Mucosa of descending colon (tissue), 3 donors: ENCODE data around the gene CD99L2. TPM values are rescaled to one million over a fixed set of nuclear protein-coding genes. Genes with fewer than 3 reads are reported as not detected.

Experiments
- ATAC-seq: fragments of 200-7000 bp; cut with Tn5 transposase; one replicate; pipeline ENCODE4 v1.9.1; 2020; ENCODE audit warnings: mild to moderate bottlenecking, moderate library complexity
- DNase-seq, 3 donors: peaks; one replicate each; pipeline ENCODE4 v3.0.0-alpha.2; 2020
- H3K36me3 ChIP-seq: fragments of 200-600 bp; one replicate; pipeline ENCODE4 v1.8.0; 2021; ENCODE audit warnings: low read depth, mild to moderate bottlenecking
- H3K4me1 ChIP-seq: fragments of 200-600 bp; one replicate; pipeline ENCODE4 v1.8.0; 2021; ENCODE audit warnings: low read depth, mild to moderate bottlenecking
- H3K4me3 ChIP-seq: fragments of 200-600 bp; one replicate; pipeline ENCODE4 v1.8.0; 2021; ENCODE audit warnings: mild to moderate bottlenecking
- H3K9me3 ChIP-seq: fragments of 200-600 bp; one replicate; pipeline ENCODE4 v1.8.0; 2021; ENCODE audit warnings: mild to moderate bottlenecking
- intact Hi-C, 2 donors: fragments of 100-400 bp; cut with DNase I in 1 of 2; cut with micrococcal nuclease in 1 of 2; formaldehyde crosslinking; loops; one replicate each; pipeline versions ENCODE4 v1.11.0 to v1.11.1; 2022; cut with DNase I, micrococcal nuclease
- total RNA-seq, 3 donors: library from RNA; stranded (reverse); fragmentation: NEBNext Ultra II Directional in 2 of 3; extraction: Animal tissue kit (Norgen Biotek cat#: 25700) in 2 of 3; gene quantifications; one replicate each; pipeline versions ENCODE4 v1.2.1 to v1.2.4, GENCODE V29; 2021 to 2023
- TF ChIP-seq, protein P1 (sequence below): fragments of 200-600 bp; IDR thresholded peaks from one replicate; pipeline ENCODE4 v1.8.0; 2022; ENCODE audit warnings: antibody characterized with exemption, mild to moderate bottlenecking
- donor health status: DM: no; HTN: no; CAD: no; lungs with moderate emphysema.
- donor health status: DM: no; HTN: no; CAD: no.
- donor health status: DM: no; HTN: yes; CAD: no.

CD99L2 gene
- total RNA-seq, 3 donors from 2014 or later = 12.3 to 48.0 (median 15.6) TPM

DNA sequence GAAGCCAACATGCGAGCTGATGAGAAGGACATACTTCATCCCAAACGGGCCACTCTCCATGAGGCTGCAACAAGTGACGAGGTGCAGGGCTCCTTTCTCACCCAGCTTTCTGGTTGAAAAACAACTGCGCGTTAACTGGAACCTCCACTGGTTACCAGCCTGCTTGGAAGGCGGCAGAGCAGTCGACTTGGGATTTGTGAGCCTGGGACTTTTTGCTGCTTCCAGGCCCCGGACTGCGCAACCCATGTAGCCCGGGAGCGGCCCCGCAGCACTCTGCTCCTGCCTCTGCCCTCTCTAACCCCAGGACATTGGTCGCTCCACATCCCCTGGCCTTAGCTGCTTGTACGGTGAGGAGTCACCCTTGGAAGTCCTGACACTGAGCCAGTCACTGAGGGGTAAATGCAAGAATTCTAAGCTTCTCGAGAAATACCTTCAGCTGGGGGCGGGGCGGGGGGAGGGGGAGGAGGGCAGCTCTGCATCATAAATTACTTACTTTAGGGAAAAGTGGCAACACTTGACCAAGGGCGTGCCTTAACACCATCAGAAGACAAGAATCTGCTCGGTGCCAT is 132.6 kb downstream of the CD99L2 start:
- DNase-seq = no peak
- no peaks in the 10 kb centered on the region for H3K9me3 ChIP-seq
- no peaks in the 10 kb centered on the region for H3K4me1 ChIP-seq
- TF ChIP-seq, protein P1, sequence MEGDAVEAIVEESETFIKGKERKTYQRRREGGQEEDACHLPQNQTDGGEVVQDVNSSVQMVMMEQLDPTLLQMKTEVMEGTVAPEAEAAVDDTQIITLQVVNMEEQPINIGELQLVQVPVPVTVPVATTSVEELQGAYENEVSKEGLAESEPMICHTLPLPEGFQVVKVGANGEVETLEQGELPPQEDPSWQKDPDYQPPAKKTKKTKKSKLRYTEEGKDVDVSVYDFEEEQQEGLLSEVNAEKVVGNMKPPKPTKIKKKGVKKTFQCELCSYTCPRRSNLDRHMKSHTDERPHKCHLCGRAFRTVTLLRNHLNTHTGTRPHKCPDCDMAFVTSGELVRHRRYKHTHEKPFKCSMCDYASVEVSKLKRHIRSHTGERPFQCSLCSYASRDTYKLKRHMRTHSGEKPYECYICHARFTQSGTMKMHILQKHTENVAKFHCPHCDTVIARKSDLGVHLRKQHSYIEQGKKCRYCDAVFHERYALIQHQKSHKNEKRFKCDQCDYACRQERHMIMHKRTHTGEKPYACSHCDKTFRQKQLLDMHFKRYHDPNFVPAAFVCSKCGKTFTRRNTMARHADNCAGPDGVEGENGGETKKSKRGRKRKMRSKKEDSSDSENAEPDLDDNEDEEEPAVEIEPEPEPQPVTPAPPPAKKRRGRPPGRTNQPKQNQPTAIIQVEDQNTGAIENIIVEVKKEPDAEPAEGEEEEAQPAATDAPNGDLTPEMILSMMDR = no peak
- no peak for ATAC-seq
- intact Hi-C loops = no loop called here
- H3K36me3 ChIP-seq = no peaks in the 10 kb centered on the region
- H3K4me3 ChIP-seq = no peak overlapping the region

DNA sequence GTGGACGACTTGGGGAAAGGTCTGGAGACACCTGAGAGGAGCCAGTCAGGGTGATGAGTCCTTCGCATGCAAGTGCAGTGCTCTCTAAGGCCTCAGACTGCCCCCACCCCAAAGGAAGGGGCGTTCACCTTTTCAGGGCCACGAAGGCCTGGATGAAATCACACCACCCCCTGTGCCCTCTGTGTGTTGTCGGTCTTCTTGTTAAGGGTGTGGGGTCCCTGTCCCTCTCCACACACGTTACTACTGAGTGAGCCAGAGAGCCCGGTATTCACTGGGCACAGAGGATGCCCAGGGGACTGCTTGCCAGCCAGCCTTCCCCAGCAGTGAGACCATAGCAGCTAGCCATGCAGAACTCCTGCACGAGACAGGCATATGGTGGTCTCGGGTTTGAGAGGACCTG is 133.2 kb downstream of the CD99L2 start:
- H3K4me1 ChIP-seq = no peaks in the 10 kb centered on the region
- DNase-seq (no peak), ATAC-seq (no peak)
- no peaks in the 10 kb centered on the region for H3K9me3 ChIP-seq
- H3K36me3 ChIP-seq = no peaks in the 10 kb centered on the region
- H3K4me3 ChIP-seq = no peak overlapping the region
- TF ChIP-seq, protein P1 = no peak
- intact Hi-C loops = no loop called here

- Histone ChIP-seq H3K4me3 (no peak overlapping the region), H3K4me1 (no peaks in the 10 kb centered on the region), H3K36me3 (no peaks in the 10 kb centered on the region), H3K9me3 (no peaks in the 10 kb centered on the region)
- TF ChIP-seq, protein P1 = no peak
- ATAC-seq (no peak), DNase-seq (no peak)
- intact Hi-C loops = no loop called here
Measured at GRCh38 chrX:150763810-150764209, 134.7 kb downstream of the CD99L2 start.

DNA sequence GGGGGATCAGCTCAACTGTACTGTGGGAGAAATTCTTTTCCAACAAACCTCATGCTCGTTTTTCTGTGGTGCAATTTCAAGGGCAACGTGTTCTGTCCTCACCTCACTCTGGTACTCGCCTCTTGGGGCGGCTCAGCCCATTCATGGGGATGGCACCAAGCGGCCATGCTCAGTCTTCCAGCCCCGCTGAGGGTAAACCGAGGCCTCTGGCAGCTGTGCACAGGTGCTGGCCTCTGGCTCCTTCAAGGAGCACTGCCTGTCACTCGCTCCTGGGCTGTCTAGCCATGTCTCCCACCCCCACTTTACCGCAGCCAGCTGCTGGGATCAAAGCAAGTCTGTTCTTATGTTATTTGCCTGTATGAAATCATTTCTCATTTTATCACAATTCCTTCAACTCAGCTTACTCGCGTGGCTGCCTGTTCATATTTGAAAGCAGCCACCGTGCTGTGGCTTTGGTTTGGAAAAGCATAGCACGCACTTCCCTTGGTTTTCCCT is 135.1 kb downstream of the CD99L2 start:
- DNase-seq (no peak), ATAC-seq (no peak)
- TF ChIP-seq, protein P1 = no peak
- intact Hi-C loops = no loop called here
- Histone ChIP-seq H3K36me3 (no peaks in the 10 kb centered on the region), H3K9me3 (no peaks in the 10 kb centered on the region), H3K4me3 (no peak overlapping the region), H3K4me1 (no peaks in the 10 kb centered on the region)

GRCh38 chrX:150762258-150763165 is 136.0 kb downstream of the CD99L2 start:
- no peaks in the 10 kb centered on the region for H3K9me3 ChIP-seq
- TF ChIP-seq, protein P1 = no peak
- H3K4me3 ChIP-seq = no peak overlapping the region
- H3K4me1 ChIP-seq = no peaks in the 10 kb centered on the region
- DNase-seq (no peak), ATAC-seq (no peak)
- no peaks in the 10 kb centered on the region for H3K36me3 ChIP-seq
- intact Hi-C loops = no loop called here
